ENCODE data around the gene GALNT4. TPM values are rescaled to one million over a fixed set of nuclear protein-coding genes. Genes with fewer than 3 reads are reported as not detected.
A peak's percentile ranks its signal among the peaks of the same experiment; 100 is the strongest.

The GALNT4 gene
- total RNA-seq, 1 experiment from 2014 or later, result 3.7 TPM

DNA sequence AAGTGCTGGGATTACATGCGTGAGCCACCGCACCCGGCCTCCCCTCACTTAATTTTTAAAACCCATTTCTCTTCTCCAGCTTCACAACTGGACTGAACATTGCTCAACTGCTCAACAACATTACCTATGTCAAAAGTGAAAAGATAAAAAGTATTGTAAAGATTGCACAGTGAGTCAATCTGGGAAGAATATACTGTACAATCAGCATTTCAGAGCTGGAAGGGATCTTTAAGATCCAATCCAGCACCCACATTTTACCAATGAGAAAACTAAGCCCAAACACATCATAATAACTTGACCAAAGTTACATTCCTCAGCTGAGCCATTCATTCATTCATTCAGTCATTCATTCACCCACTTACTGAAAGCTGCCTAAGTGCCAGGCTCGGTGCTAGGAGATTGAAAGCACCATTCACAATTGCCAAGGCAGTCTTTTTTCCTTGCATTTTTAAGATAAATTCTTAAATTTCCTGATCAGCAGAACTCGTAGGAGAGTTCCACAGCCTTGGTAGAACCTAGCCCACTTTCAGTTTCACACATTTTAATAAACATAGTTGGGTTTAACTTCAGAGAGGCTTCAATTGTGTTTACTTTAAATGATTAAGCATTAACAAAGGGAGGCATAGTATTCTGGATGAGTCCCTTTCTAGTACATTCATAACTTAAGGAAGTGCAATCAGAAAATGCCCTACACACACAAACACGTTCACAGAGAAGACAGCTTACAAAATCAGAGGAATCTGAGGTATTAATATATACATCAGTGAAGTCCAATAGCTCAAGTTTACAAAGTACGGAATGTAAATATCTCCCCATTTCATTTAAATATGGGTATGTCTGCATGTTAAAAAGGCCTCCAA lies 3.0 kb downstream of the GALNT4 start:
- Histone ChIP-seq H2AFZ (no peak overlapping the region), H3F3A (ENCODE audit: insufficient read depth, low read depth) (no peaks in the 10 kb centered on the region), H3K9me2 (ENCODE audit: insufficient read depth) (no peaks in the 10 kb centered on the region), H3K4me3 (no peak overlapping the region), H3K27me3 (ENCODE audit: insufficient read depth, low read depth) (no peaks in the 10 kb centered on the region), H3K4me1 (replicated peaks; ENCODE audit: insufficient read depth) (peaks cover 17% of the 10 kb centered on the region), H3K79me2 (ENCODE audit: low read depth) (peaks cover 41% of the 10 kb centered on the region), H3K27ac (no peak overlapping the region), H3K9me3 (ENCODE audit: insufficient read depth, low read depth) (no peaks in the 10 kb centered on the region), H4K20me1 (ENCODE audit: insufficient read depth) (no peaks in the 10 kb centered on the region), H3K36me3 (ENCODE audit: low read depth) (0 out of 2 replicates have a peak, but pooled peaks cover 8% of the 10 kb centered on the region), H3K4me2 (peak overlapping the region; percentile 27; the same call in 1 of the 2 replicates)
- ChIA-PET POLR2A (ENCODE audit: unreplicated experiment) (interaction anchor here (0.7 kb wide), 1 partner anchor 175 kb away, joined by 4 read pairs; no protein-coding TSS in a partner anchor), CTCF (no interaction called here)
- no TSS peak for BruUV-seq (replicated peaks)
- no peak for DNase-seq
- intact Hi-C loops (cut with micrococcal nuclease; ENCODE audit: unreplicated experiment), result no loop called here
- no peak for TF ChIP-seq EZH2 (IDR thresholded peaks at IDR 0.05; ENCODE audit: low read depth)
- TF ChIP-seq, protein P1, sequence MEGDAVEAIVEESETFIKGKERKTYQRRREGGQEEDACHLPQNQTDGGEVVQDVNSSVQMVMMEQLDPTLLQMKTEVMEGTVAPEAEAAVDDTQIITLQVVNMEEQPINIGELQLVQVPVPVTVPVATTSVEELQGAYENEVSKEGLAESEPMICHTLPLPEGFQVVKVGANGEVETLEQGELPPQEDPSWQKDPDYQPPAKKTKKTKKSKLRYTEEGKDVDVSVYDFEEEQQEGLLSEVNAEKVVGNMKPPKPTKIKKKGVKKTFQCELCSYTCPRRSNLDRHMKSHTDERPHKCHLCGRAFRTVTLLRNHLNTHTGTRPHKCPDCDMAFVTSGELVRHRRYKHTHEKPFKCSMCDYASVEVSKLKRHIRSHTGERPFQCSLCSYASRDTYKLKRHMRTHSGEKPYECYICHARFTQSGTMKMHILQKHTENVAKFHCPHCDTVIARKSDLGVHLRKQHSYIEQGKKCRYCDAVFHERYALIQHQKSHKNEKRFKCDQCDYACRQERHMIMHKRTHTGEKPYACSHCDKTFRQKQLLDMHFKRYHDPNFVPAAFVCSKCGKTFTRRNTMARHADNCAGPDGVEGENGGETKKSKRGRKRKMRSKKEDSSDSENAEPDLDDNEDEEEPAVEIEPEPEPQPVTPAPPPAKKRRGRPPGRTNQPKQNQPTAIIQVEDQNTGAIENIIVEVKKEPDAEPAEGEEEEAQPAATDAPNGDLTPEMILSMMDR (conservative IDR thresholded peaks at IDR 0.05), result no peak

DNA sequence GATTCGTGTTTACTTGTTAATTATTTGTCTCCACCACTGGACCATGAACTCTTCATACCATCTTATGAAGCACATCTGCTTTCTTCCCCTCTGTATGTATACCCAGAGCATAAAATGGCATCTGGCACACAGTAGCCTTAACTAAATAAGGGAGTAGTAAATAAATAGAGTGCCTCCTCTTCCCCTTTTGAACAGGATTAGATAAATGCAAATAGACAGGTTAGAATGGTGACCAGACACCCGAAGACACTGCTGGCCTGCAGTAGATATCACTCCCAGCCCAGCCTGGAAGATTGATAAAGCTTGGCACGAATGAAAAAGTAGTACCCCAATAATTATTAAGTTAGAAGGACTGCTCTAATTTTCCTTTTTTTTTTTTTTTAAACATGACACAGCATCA lies 6.9 kb downstream of the GALNT4 start:
- Histone ChIP-seq H3K9me3 (ENCODE audit: insufficient read depth, low read depth) (no peaks in the 10 kb centered on the region), H3K27me3 (ENCODE audit: insufficient read depth, low read depth) (no peaks in the 10 kb centered on the region), H3K4me2 (no peak overlapping the region), H3K4me1 (replicated peaks; ENCODE audit: insufficient read depth) (0 out of 2 replicates have a peak, but pooled peaks cover 4% of the 10 kb centered on the region), H2AFZ (no peak overlapping the region), H4K20me1 (ENCODE audit: insufficient read depth) (no peaks in the 10 kb centered on the region), H3K27ac (no peak overlapping the region), H3K4me3 (no peak overlapping the region), H3F3A (ENCODE audit: insufficient read depth, low read depth) (no peaks in the 10 kb centered on the region), H3K9me2 (ENCODE audit: insufficient read depth) (no peaks in the 10 kb centered on the region), H3K79me2 (ENCODE audit: low read depth) (peaks cover 20% of the 10 kb centered on the region), H3K36me3 (ENCODE audit: low read depth) (no peaks in the 10 kb centered on the region)
- ChIA-PET CTCF (no interaction called here), POLR2A (ENCODE audit: unreplicated experiment) (no interaction called here)
- no TSS peak for BruUV-seq (replicated peaks)
- intact Hi-C loops (cut with micrococcal nuclease; ENCODE audit: unreplicated experiment), result no loop called here
- no peak for TF ChIP-seq EZH2 (IDR thresholded peaks at IDR 0.05; ENCODE audit: low read depth)
- TF ChIP-seq, protein P1 (conservative IDR thresholded peaks at IDR 0.05), result no peak
- no peak for DNase-seq

DNA sequence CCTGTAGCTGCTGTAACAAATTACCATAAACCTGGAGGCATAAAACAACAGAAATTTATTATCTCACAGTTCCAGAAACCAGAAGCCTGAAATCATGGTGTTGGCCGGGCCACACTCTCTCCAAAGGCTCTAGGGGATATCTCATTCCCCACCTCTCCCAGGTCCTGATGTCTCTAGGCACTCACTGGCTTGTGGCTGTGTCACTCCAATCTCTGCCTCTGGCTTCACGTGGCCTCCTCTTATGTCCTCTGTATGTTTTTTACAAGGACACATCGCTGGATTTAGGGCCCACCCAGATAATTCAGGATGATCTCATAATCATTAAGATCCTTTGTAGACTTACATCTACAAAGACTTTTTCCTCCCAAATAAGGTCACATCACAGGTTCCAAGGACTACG lies 8.0 kb downstream of the GALNT4 start:
- Histone ChIP-seq H3K9me2 (ENCODE audit: insufficient read depth) (no peaks in the 10 kb centered on the region), H3K27me3 (ENCODE audit: insufficient read depth, low read depth) (no peaks in the 10 kb centered on the region), H3K4me1 (replicated peaks; ENCODE audit: insufficient read depth) (no peaks in the 10 kb centered on the region), H3F3A (ENCODE audit: insufficient read depth, low read depth) (no peaks in the 10 kb centered on the region), H3K79me2 (ENCODE audit: low read depth) (peaks cover 15% of the 10 kb centered on the region), H3K9me3 (ENCODE audit: insufficient read depth, low read depth) (no peaks in the 10 kb centered on the region), H3K36me3 (ENCODE audit: low read depth) (no peaks in the 10 kb centered on the region), H4K20me1 (ENCODE audit: insufficient read depth) (no peaks in the 10 kb centered on the region), H3K4me2 (no peak overlapping the region), H3K4me3 (no peak overlapping the region), H2AFZ (no peak overlapping the region), H3K27ac (no peak overlapping the region)
- ChIA-PET POLR2A (ENCODE audit: unreplicated experiment) (no interaction called here), CTCF (no interaction called here)
- BruUV-seq (replicated peaks), result no TSS peak
- no peak for DNase-seq
- intact Hi-C loops (cut with micrococcal nuclease; ENCODE audit: unreplicated experiment), result no loop called here
- TF ChIP-seq EZH2 (IDR thresholded peaks at IDR 0.05; ENCODE audit: low read depth), result no peak
- TF ChIP-seq, protein P1 (conservative IDR thresholded peaks at IDR 0.05), result no peak
